ENCODE measurements around the gene OPRL1.
"Not testable (repeated sequence)": the region's sequence is repeated elsewhere in the genome, so short reads cannot be mapped to it uniquely, and the experiment has no call there.

Gene OPRL1

DNA sequence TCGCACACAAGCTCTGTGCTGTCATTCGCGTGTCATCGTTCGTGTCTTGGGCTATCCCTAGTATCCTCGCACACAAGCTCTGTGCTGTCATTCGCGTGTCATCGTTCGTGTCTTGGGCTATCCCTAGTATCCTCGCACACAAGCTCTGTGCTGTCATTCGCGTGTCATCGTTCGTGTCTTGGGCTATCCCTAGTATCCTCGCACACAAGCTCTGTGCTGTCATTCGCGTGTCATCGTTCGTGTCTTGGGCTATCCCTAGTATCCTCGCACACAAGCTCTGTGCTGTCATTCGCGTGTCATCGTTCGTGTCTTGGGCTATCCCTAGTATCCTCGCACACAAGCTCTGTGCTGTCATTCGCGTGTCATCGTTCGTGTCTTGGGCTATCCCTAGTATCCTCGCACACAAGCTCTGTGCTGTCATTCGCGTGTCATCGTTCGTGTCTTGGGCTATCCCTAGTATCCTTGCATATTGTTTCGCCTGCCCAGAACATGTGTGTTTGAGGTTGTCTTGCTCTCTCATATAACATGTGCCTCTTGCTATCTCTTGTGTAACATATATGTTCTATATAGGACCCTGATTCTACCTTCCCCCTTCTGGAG, 7.4 kb downstream of the OPRL1 start:
- not testable (repeated sequence) for DNase-seq

- DNase-seq, result not testable (repeated sequence)
Observed at GRCh38 chr20:64088586-64088985, 8.7 kb downstream of the OPRL1 start.

DNA sequence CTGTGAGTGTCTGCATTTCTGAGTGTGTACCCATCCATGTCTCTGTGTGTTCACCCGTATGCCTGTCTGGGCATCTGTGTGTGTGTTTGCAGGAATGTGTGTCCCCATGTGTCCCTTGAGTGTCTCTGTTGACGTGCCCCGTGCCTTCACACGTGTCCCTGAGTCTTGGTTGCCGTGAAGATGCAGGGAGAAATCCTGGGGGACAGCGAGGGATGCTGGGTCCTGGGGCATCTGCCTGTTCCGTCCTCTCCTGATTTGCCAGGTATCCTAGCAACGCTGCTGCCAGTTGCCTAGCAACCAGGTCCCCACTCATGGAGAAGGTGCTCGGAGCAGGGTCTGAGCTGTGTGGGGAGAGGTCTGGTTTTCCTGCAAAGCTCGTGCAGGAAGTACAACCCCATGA, 10.3 kb downstream of the OPRL1 start:
- DNase-seq, result no peak

GRCh38 chr20:64091340-64091739, 11.5 kb downstream of the OPRL1 start:
- no peak for DNase-seq

GRCh38 chr20:64091770-64092169, 11.9 kb downstream of the OPRL1 start:
- no peak for DNase-seq

GRCh38 chr20:64092258-64093012, 12.6 kb downstream of the OPRL1 start:
- DNase-seq, result no peak

DNA sequence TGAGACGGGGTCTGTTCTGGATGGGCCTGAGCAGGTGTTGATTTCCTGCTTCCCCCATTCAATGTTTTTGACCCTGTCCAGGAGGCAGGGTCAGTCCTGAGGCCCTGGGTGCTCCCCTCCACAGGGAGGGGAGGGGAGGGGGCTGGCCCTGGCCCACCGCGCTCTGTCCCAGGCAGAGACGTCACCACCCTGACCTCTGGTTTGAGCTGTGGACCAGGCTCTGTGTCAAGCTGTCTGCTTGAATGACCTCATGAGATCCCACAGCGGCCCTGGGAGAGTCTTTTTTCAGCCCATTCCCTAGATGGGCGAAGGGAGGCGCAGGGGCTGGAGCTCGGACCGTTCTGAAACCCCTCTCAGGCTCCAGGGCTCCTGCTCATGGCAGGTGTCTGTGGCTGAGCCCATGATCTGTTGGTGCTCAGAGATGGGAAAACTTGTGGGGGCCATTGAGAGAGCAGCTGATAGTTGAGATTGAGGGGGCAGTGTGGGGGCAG, 13.2 kb downstream of the OPRL1 start:
- DNase-seq, result no peak

GRCh38 chr20:64095455-64095854, 15.6 kb downstream of the OPRL1 start:
- no peak for DNase-seq

GRCh38 chr20:64095927-64096326, 16.0 kb downstream of the OPRL1 start:
- no peak for DNase-seq

DNA sequence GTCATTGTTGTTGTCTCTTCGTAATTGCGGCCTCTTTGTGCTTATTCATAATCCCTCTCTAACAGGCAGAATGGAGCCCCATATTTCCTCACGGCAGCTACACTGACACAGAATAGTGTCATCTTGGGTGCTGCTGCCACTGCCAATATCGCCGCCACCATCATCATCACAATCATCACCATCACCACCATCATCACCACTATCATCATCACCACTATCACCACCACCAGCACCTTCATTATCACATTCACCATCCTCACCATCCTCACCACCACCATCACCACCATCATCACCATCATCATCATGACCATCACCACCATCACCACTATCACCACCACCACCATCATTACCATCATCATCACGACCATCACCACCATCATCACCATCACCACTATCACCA, 16.7 kb downstream of the OPRL1 start:
- no peak for DNase-seq

GRCh38 chr20:64098471-64099013, 18.7 kb downstream of the OPRL1 start:
- DNase-seq, result no peak

- no peak for DNase-seq
Observed at GRCh38 chr20:64099086-64099786, 19.4 kb downstream of the OPRL1 start.

GRCh38 chr20:64099880-64100565, 20.1 kb downstream of the OPRL1 start:
- DNase-seq, result peak; percentile 36

DNA sequence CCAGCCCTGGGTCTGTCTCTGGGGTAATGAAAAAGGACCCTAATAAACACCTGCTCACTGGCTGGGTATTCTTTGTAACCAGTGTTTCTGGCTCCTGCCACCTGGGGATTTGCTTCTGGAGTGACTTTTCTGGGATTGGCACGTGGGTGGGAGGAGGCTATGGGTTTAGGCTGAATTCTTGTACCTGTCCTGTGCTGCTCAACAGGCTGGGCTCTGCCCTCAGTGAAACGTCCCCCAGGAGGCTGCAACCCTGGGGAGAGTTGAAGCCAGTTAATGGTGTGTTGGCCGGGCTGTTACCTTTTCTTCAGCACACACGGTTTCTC, 20.6 kb downstream of the OPRL1 start:
- no peak for DNase-seq

- no peak for DNase-seq
Observed at GRCh38 chr20:64100946-64101688, 21.2 kb downstream of the OPRL1 start.

- peak; percentile 64 for DNase-seq
Observed at GRCh38 chr20:64101731-64102621, 22.1 kb downstream of the OPRL1 start.

- no peak for DNase-seq
Observed at GRCh38 chr20:64102647-64103354, 22.9 kb downstream of the OPRL1 start.

GRCh38 chr20:64103871-64104666, 24.2 kb downstream of the OPRL1 start:
- no peak for DNase-seq

DNA sequence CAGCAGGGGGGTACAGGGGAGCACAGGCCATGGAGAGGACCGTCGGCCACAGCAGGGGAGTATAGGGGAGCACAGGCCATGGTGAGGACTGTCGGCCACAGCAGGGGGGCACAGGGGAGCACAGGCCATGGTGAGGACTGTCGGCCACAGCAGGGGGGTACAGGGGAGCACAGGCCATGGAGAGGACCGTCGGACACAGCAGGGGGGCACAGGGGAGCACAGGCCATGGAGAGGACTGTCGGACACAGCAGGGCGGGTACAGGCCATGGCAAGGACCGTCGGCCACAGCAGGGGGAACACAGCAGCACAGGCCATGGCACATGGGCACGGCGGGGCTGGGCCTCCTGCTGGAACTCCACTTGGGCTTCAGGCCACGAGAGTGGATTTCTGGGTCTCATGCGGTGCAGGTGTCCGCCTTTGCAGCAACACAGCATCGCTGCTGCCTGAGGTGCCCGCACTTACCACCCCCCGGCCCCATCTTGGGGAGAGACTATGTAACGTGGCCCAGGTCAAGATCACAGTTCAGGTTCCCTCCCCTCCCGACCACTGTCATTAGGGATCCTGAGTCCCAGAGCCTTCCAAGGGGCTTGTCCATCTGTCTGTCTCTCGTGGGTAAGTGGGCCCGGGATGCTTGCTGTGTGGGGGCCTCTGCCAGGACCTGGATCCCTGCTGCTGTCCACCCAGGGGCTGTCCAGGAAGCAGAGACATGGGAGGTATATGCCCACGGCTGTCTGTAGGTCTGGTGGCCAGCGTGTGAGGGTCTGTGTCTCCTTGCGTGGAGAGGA, 25.0 kb downstream of the OPRL1 start:
- DNase-seq, result no peak

Data from CD4-positive, alpha-beta T cell treated with Interleukin-10 for 1 hour (primary cell).